GM12878 (cell line): ENCODE results near the gene CCDC85B. TPM values are rescaled to one million over a fixed set of nuclear protein-coding genes. Genes with fewer than 3 reads are reported as not detected.

Experiments used
- CBX5 ChIP-seq: sonication (generic); IDR thresholded peaks from 2 replicates; pipeline ENCODE4 v1.6.1; 2016; ENCODE audit warnings: low read depth, moderate library complexity, mild to moderate bottlenecking, inconsistent platforms
- CEBPB ChIP-seq, 2 experiments: fragments of 150-350 bp in 1 of 2; IDR thresholded peaks; 2 replicates each; pipeline ENCODE4 v1.6.1; 2012 to 2014; ENCODE audit warnings: low read depth in 2 of 2, low read length in 2 of 2, borderline replicate concordance in 1 of 2, inconsistent platforms in 1 of 2
- EED ChIP-seq: sonication (generic); IDR thresholded peaks from 2 replicates; pipeline ENCODE4 v1.6.1; 2016; ENCODE audit warnings: antibody characterized with exemption, low read depth
- EGR1 ChIP-seq, 2 experiments: IDR thresholded peaks; 1 replicate in 1 of 2; 2 replicates in 1 of 2; pipeline ENCODE4 v1.6.1; 2011 to 2012; ENCODE audit warnings: low read depth in 2 of 2, low read length in 2 of 2, borderline replicate concordance in 1 of 2, mild to moderate bottlenecking in 1 of 2, moderate library complexity in 1 of 2
- EZH2 ChIP-seq: IDR thresholded peaks from 2 replicates; pipeline ENCODE4 v1.6.1; 2012; ENCODE audit warnings: low read depth, mild to moderate bottlenecking, control low read depth, inconsistent platforms, low read length, borderline replicate concordance; ENCODE audit not compliant: control insufficient read depth
- MLLT1 ChIP-seq: fragments of 450-650 bp; IDR thresholded peaks from 2 replicates; pipeline ENCODE4 v1.6.1; 2016; ENCODE audit warnings: mild to moderate bottlenecking
- MTA2 ChIP-seq: fragments of 450-650 bp; IDR thresholded peaks from 2 replicates; pipeline ENCODE4 v1.6.1; 2016; ENCODE audit warnings: low read depth, mild to moderate bottlenecking, moderate library complexity
- MYC ChIP-seq: IDR thresholded peaks from 2 replicates; pipeline ENCODE4 v1.6.1; 2011; ENCODE audit warnings: mild to moderate bottlenecking, low read length, moderate library complexity, inconsistent platforms; ENCODE audit not compliant: insufficient read depth, insufficient replicate concordance, insufficient read length, severe bottlenecking
- NFIC ChIP-seq: IDR thresholded peaks from 2 replicates; pipeline ENCODE4 v1.6.1; 2012; ENCODE audit warnings: low read depth, mild to moderate bottlenecking, inconsistent platforms, low read length, moderate library complexity
- NFYA ChIP-seq: IDR thresholded peaks from 2 replicates; pipeline ENCODE4 v1.6.1; 2011; ENCODE audit warnings: low read depth, mild to moderate bottlenecking, low read length, improper control_type of control experiment, borderline replicate concordance
- RFX5 ChIP-seq: IDR thresholded peaks from 2 replicates; pipeline ENCODE4 v1.6.1; 2011; ENCODE audit warnings: low read depth, low read length, improper control_type of control experiment
- SKIL ChIP-seq: fragments of 450-650 bp; IDR thresholded peaks from 2 replicates; pipeline ENCODE4 v1.6.1; 2017; ENCODE audit warnings: mild to moderate bottlenecking, low read depth, inconsistent platforms; ENCODE audit not compliant: poor library complexity, severe bottlenecking
- SMAD1 ChIP-seq: fragments of 450-650 bp; IDR thresholded peaks from 2 replicates; pipeline ENCODE4 v1.6.1; 2018; ENCODE audit warnings: mild to moderate bottlenecking, low read depth; ENCODE audit not compliant: partially characterized antibody
- SMC3 ChIP-seq: IDR thresholded peaks from 2 replicates; pipeline ENCODE4 v1.6.1; 2011; ENCODE audit warnings: low read length, improper control_type of control experiment, borderline replicate concordance
- USF2 ChIP-seq: IDR thresholded peaks from 2 replicates; pipeline ENCODE4 v1.6.1; 2011; ENCODE audit warnings: low read depth, low read length, improper control_type of control experiment, borderline replicate concordance
- ZBTB4 ChIP-seq: fragments of 450-650 bp; formaldehyde crosslinking; IDR thresholded peaks from 2 replicates; pipeline ENCODE4 v1.4.0; 2022; ENCODE audit warnings: mild to moderate bottlenecking, moderate library complexity
- ZNF592 ChIP-seq: fragments of 450-650 bp; IDR thresholded peaks from 2 replicates; pipeline ENCODE4 v1.6.1; 2017; ENCODE audit warnings: mild to moderate bottlenecking, moderate library complexity
- polyA plus RNA-seq, 11 experiments: library from polyadenylated mRNA; depleted of rRNA in 4 of 11; unstranded in 6 of 11; stranded (reverse) in 5 of 11; fragments of >200 nt; fragmentation: Nextera tagmentation in 4 of 11; fragmentation: Illumina TruSeq in 1 of 11; extraction: Ambion mirVana in 4 of 11; extraction: Trizol in 1 of 11; gene quantifications; 1 replicate in 1 of 11; 2 replicates in 10 of 11; pipeline versions ENCODE4 v1.2.1 to v1.2.3, GENCODE V29; 2011 to 2016; ENCODE audit warnings: inconsistent platforms in 2 of 11, missing spikeins in 2 of 11, low read depth in 1 of 11
- total RNA-seq, 4 experiments: library from RNA; depleted of rRNA in 3 of 4; stranded (reverse); fragments of >200 nt in 3 of 4; fragmentation: Illumina TruSeq in 1 of 4; extraction: Trizol in 1 of 4; gene quantifications; 2 replicates each; pipeline versions ENCODE4 v1.2.1 to v1.2.3, GENCODE V29; 2013 to 2021

Gene CCDC85B
- total and polyA plus RNA-seq, 10 of the 15 experiments (the other 5 are each of a cell fraction or from before 2014, with no cell fraction given): 0.32 to 114 (median 49.5) TPM

- no peak for TF ChIP-seq NFIC
- no peak for TF ChIP-seq MYC
- peak; percentile 48 for TF ChIP-seq MTA2
- TF ChIP-seq RFX5: no peak
- peak; percentile 90 for TF ChIP-seq MLLT1
- TF ChIP-seq SMAD1: peak; percentile 87
- TF ChIP-seq SKIL: peak; percentile 31
- no peak for TF ChIP-seq CEBPB (IDR thresholded peaks at IDR 0.05; ENCODE audit: borderline replicate concordance in 1 of 2, low read depth in 2 of 2, low read length in 2 of 2)
- TF ChIP-seq CBX5: no peak
- TF ChIP-seq EGR1 (IDR thresholded peaks at IDR 0.05; ENCODE audit: borderline replicate concordance in 1 of 2, low read depth in 2 of 2, low read length in 2 of 2): no peak
- 0 out of 2 replicates have a peak, but pooled peaks have one; percentile 5 for TF ChIP-seq SMC3
- TF ChIP-seq NFYA: no peak
- TF ChIP-seq USF2: no peak
- TF ChIP-seq EZH2: no peak
- no peak for TF ChIP-seq ZNF592
- peak; percentile 2; the same call in 1 of the 2 replicates for TF ChIP-seq EED
- TF ChIP-seq ZBTB4: no peak
Observed at GRCh38 chr11:65859812-65860277, 30.6 kb upstream of the CCDC85B start (continued).
